Measurements from ENCODE around the gene RASGRF1.
"Not testable (repeated sequence)": the region's sequence is repeated elsewhere in the genome, so short reads cannot be mapped to it uniquely, and the experiment has no call there.

RASGRF1 gene

DNA sequence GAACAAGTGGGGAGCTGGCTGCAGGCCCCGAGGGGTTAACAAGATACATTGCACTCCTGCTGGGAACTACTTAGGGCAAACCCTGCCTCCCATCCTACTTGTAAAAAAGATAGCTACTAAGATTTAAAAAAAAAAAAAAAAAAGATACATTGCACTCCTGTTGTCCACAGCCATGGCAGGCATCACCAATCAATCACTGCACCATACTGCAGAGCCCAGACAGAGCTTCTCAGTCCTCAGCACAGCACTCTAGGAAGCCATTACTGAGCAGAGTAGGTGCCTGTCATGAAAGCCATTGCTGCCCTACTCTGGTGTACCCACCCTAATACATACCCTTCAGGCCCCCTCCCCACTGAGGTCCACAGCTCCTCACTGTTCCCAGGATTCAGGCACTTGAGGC is 64.8 kb downstream of the RASGRF1 start:
- Histone ChIP-seq H3K36me3 (ENCODE audit: insufficient read depth, low read length) (no peaks in the 10 kb centered on the region), H3K79me2 (ENCODE audit: control insufficient read depth, insufficient read depth, low read length, unreplicated experiment) (no peaks in the 10 kb centered on the region), H3K4me1 (ENCODE audit: control insufficient read depth, insufficient read depth, low read length, unreplicated experiment) (no peaks in the 10 kb centered on the region), H3K27me3 (ENCODE audit: insufficient read depth, low read length) (no peaks in the 10 kb centered on the region), H3K4me3 (ENCODE audit: low read depth, low read length) (no peak overlapping the region), H3K27ac (ENCODE audit: low read depth, low read length) (no peak overlapping the region), H2AFZ (ENCODE audit: low read length, unreplicated experiment) (no peak overlapping the region)

DNA sequence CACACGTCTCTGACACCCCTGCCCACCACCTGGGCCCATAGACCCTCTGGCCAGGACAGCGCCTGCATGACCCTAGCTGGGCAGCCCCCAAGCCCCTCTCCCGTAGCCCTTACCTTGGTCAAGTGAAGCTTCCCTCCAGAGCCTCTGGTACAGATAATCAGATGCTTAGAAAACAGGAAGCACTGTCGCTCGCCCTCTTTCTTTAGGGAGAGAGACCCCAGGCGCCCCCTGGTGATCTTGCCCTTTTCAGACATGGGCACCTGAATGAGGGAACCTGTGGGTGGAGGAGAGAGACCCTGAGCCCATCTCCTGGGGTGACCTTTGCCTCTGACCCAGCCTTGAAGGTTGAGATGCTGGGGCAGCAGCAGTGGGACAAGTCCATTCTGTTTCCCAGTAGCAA is 65.4 kb downstream of the RASGRF1 start:
- H3K36me3 ChIP-seq (ENCODE audit: insufficient read depth, low read length) = no peaks in the 10 kb centered on the region
- no peak overlapping the region for H3K27ac ChIP-seq (ENCODE audit: low read depth, low read length)
- no peaks in the 10 kb centered on the region for H3K27me3 ChIP-seq (ENCODE audit: insufficient read depth, low read length)
- H3K4me1 ChIP-seq (ENCODE audit: control insufficient read depth, insufficient read depth, low read length, unreplicated experiment) = no peaks in the 10 kb centered on the region
- no peak overlapping the region for H3K4me3 ChIP-seq (ENCODE audit: low read depth, low read length)
- no peak overlapping the region for H2AFZ ChIP-seq (ENCODE audit: low read length, unreplicated experiment)
- H3K79me2 ChIP-seq (ENCODE audit: control insufficient read depth, insufficient read depth, low read length, unreplicated experiment) = no peaks in the 10 kb centered on the region

DNA sequence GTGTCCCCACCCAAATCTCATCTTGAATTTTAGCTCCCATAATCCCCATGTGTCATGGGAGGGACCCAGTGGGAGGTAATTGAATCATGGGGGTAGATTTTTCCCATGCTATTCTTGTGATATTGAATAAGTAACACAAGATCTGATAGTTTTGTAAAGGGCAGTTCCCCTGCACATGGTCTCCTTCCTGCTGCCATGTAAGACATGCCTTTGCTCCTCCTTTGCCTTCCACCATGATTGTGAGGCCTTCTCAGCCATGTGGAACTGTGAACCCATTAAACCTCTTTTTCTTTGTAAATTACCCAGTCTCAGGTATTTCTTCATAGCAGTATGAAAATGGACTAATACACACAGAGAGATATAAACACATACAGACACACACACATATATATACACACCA is 66.1 kb downstream of the RASGRF1 start:
- H3K36me3 ChIP-seq (ENCODE audit: insufficient read depth, low read length); H3K4me1 ChIP-seq (ENCODE audit: control insufficient read depth, insufficient read depth, low read length, unreplicated experiment): not testable (repeated sequence)

DNA sequence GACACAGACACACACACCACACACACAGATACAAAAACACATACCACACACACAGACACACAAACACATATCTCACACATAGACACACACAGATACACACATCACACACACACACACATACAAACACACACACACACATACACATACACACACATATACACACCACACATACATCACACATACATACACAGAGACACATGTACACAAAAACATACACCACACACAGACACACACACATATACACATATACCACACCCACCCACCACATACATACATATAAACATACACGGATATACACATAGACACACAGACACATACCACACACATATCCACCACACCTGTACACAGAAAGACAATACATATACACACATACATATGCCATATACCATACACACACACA is 66.7 kb downstream of the RASGRF1 start:
- no peak overlapping the region for H3K27ac ChIP-seq (ENCODE audit: low read depth, low read length)
- no peaks in the 10 kb centered on the region for H3K79me2 ChIP-seq (ENCODE audit: control insufficient read depth, insufficient read depth, low read length, unreplicated experiment)
- H3K27me3 ChIP-seq (ENCODE audit: insufficient read depth, low read length) = no peaks in the 10 kb centered on the region
- H3K4me1 ChIP-seq (ENCODE audit: control insufficient read depth, insufficient read depth, low read length, unreplicated experiment) = no peaks in the 10 kb centered on the region
- H2AFZ ChIP-seq (ENCODE audit: low read length, unreplicated experiment) = no peak overlapping the region
- H3K36me3 ChIP-seq (ENCODE audit: insufficient read depth, low read length) = no peaks in the 10 kb centered on the region
- H3K4me3 ChIP-seq (ENCODE audit: low read depth, low read length) = no peak overlapping the region

More for the DNA sequence above, 66.1 kb downstream of the RASGRF1 start:
- H3K27me3 ChIP-seq (ENCODE audit: insufficient read depth, low read length); H3K4me3 ChIP-seq (ENCODE audit: low read depth, low read length); H2AFZ ChIP-seq (ENCODE audit: low read length, unreplicated experiment); H3K79me2 ChIP-seq (ENCODE audit: control insufficient read depth, insufficient read depth, low read length, unreplicated experiment); H3K27ac ChIP-seq (ENCODE audit: low read depth, low read length): not testable (repeated sequence)

DNA sequence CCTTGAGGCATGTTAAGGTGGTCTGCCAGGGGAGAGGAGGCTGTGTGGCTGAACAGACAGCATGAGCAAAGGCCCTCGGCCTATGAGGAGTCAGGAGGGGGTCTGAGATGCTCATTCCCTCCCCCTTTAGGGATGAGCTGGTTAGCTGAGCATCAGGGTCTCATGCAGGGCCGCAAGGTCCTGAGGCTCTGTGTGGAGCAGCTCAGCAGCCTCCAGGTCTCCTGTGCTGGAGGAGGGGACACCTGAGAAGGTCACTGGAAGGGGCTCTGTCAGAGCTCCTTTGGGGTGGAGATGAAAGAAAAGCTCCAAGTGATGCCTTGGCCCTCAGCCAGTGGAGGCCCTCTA is 67.1 kb downstream of the RASGRF1 start:
- no peaks in the 10 kb centered on the region for H3K36me3 ChIP-seq (ENCODE audit: insufficient read depth, low read length)
- no peak overlapping the region for H3K4me3 ChIP-seq (ENCODE audit: low read depth, low read length)
- no peaks in the 10 kb centered on the region for H3K27me3 ChIP-seq (ENCODE audit: insufficient read depth, low read length)
- H3K27ac ChIP-seq (ENCODE audit: low read depth, low read length) = no peak overlapping the region
- no peaks in the 10 kb centered on the region for H3K79me2 ChIP-seq (ENCODE audit: control insufficient read depth, insufficient read depth, low read length, unreplicated experiment)
- no peaks in the 10 kb centered on the region for H3K4me1 ChIP-seq (ENCODE audit: control insufficient read depth, insufficient read depth, low read length, unreplicated experiment)
- H2AFZ ChIP-seq (ENCODE audit: low read length, unreplicated experiment) = no peak overlapping the region

DNA sequence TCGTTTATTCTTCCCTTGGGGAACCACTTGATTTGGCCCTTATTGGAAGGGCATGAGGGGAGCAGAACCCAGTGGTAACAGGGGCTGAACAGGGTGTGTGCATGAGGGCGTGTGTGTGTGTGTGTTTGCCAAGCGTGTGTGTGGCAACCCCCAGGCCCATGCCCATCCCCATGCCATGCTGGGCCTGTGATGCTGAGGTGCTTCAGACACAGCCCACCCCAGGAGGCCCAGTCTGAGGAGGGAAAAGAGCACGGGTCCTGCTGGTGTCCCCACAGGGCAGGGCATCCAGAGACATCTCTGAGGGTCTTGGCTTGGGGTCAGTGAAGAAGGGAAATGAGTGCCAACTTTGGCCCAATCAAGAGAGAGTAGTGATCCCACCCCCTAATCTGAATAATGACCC is 71.6 kb downstream of the RASGRF1 start:
- no peaks in the 10 kb centered on the region for H3K4me1 ChIP-seq (ENCODE audit: control insufficient read depth, insufficient read depth, low read length, unreplicated experiment)
- no peak overlapping the region for H3K4me3 ChIP-seq (ENCODE audit: low read depth, low read length)
- H3K27me3 ChIP-seq (ENCODE audit: insufficient read depth, low read length) = no peaks in the 10 kb centered on the region
- no peak overlapping the region for H3K27ac ChIP-seq (ENCODE audit: low read depth, low read length)
- H2AFZ ChIP-seq (ENCODE audit: low read length, unreplicated experiment) = no peak overlapping the region
- no peaks in the 10 kb centered on the region for H3K36me3 ChIP-seq (ENCODE audit: insufficient read depth, low read length)
- no peaks in the 10 kb centered on the region for H3K79me2 ChIP-seq (ENCODE audit: control insufficient read depth, insufficient read depth, low read length, unreplicated experiment)

DNA sequence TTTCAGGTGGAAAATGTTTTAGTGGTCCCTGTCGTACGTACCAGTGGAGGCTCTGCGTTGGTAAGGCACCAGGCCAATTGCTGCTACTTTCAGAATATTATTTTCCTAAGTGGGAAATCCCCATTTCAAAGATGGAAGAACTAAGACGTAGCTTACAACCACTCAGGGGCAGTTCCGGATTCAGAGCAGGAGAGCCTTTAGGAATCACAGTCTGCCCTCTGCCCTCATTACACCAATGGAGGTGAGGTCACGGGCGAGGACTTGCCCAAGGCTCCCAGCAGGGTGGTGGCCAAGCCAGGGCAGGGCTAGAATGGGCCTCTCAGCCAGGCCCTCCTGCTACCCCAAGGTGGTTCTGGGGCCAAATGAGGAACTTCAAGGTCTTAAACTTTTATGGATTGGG is 72.6 kb downstream of the RASGRF1 start:
- no peaks in the 10 kb centered on the region for H3K79me2 ChIP-seq (ENCODE audit: control insufficient read depth, insufficient read depth, low read length, unreplicated experiment)
- no peak overlapping the region for H2AFZ ChIP-seq (ENCODE audit: low read length, unreplicated experiment)
- H3K36me3 ChIP-seq (ENCODE audit: insufficient read depth, low read length) = no peaks in the 10 kb centered on the region
- H3K27me3 ChIP-seq (ENCODE audit: insufficient read depth, low read length) = no peaks in the 10 kb centered on the region
- H3K4me1 ChIP-seq (ENCODE audit: control insufficient read depth, insufficient read depth, low read length, unreplicated experiment) = no peaks in the 10 kb centered on the region
- H3K4me3 ChIP-seq (ENCODE audit: low read depth, low read length) = no peak overlapping the region
- H3K27ac ChIP-seq (ENCODE audit: low read depth, low read length) = no peak overlapping the region

DNA sequence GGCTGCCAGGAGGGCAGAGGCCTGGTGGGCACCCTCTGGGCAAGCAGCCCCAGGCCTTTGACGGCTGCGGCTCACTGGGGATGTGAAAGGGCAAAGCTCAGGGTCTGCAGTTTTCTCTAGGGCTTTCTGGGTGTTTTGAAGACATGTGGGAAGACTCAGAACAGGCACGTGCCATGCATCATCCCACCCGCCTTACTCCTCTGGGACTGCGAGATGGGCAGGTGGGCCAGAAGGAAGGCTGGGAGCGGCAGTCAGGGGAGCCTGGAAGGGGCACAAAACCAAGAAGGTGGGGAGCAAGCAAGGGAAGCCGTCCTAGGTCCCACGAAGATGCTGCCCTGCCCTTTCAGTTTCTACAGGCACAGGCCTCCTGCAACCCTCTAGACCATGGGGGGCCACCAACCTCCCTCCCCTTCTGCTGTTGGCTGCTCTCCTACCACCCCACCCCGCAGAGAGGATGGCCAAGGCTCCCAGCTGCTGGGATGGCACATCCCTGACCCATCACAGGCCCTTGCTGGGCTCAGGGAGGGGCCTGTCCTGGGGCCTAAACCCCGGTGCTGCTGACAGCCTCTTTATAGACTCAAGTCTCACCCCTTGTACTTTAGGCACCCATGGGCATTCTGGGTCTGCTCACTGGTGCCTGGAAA is 73.9 kb downstream of the RASGRF1 start:
- H3K27me3 ChIP-seq (ENCODE audit: insufficient read depth, low read length) = no peaks in the 10 kb centered on the region

DNA sequence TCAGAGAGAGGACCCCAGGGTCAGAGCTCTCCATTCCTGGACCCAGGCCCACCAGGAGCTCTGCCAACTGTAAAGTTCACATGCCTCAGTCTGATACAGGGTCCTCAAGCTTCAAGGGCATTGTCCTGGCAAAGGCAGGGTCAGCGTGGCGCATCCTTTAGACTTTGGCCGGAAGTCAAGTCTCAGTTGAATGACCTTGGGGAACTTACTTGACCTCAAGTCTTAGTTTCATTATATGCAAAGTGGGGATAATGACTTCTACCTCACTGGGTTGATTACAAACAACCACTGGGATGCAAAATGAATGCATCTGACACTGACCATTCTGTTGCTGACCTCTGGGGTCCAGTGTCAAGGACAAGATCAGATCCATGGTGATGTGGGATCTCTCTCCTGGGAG is 75.2 kb downstream of the RASGRF1 start:
- H3K27ac ChIP-seq (ENCODE audit: low read depth, low read length) = no peak overlapping the region
- H3K27me3 ChIP-seq (ENCODE audit: insufficient read depth, low read length) = no peaks in the 10 kb centered on the region
- no peak overlapping the region for H2AFZ ChIP-seq (ENCODE audit: low read length, unreplicated experiment)

More for the DNA sequence above, 73.9 kb downstream of the RASGRF1 start:
- Histone ChIP-seq H3K4me3 (ENCODE audit: low read depth, low read length) (no peak overlapping the region), H3K79me2 (ENCODE audit: control insufficient read depth, insufficient read depth, low read length, unreplicated experiment) (no peaks in the 10 kb centered on the region), H3K27ac (ENCODE audit: low read depth, low read length) (no peak overlapping the region), H2AFZ (ENCODE audit: low read length, unreplicated experiment) (no peak overlapping the region), H3K36me3 (ENCODE audit: insufficient read depth, low read length) (no peaks in the 10 kb centered on the region), H3K4me1 (ENCODE audit: control insufficient read depth, insufficient read depth, low read length, unreplicated experiment) (no peaks in the 10 kb centered on the region)

DNA sequence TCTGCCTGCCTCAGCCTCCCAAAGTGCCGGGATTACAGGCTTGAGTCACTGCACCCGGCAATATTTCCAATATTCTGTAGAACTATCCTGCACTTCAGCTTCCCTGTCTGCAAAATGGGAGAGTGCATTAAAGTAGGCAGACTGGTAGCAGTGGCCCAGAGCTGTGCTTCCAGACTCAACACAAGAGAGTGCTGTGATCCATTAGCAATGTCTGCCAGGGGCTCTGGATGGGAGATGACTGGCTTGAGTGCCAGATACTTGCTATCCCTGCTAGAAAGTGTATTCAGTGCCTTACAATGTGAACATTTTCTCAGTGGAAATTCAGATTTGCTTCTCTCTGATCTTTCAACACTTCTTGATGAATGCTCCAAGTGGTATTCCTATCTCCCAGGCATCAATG is 80.3 kb downstream of the RASGRF1 start:
- Histone ChIP-seq H3K4me3 (ENCODE audit: low read depth, low read length) (no peak overlapping the region), H3K36me3 (ENCODE audit: insufficient read depth, low read length) (no peaks in the 10 kb centered on the region), H2AFZ (ENCODE audit: low read length, unreplicated experiment) (no peak overlapping the region), H3K79me2 (ENCODE audit: control insufficient read depth, insufficient read depth, low read length, unreplicated experiment) (no peaks in the 10 kb centered on the region), H3K4me1 (ENCODE audit: control insufficient read depth, insufficient read depth, low read length, unreplicated experiment) (no peaks in the 10 kb centered on the region), H3K27ac (ENCODE audit: low read depth, low read length) (no peak overlapping the region), H3K27me3 (ENCODE audit: insufficient read depth, low read length) (no peaks in the 10 kb centered on the region)

More for the DNA sequence above, 75.2 kb downstream of the RASGRF1 start:
- H3K36me3 ChIP-seq (ENCODE audit: insufficient read depth, low read length) = no peaks in the 10 kb centered on the region
- H3K4me1 ChIP-seq (ENCODE audit: control insufficient read depth, insufficient read depth, low read length, unreplicated experiment) = no peaks in the 10 kb centered on the region
- H3K79me2 ChIP-seq (ENCODE audit: control insufficient read depth, insufficient read depth, low read length, unreplicated experiment) = no peaks in the 10 kb centered on the region
- no peak overlapping the region for H3K4me3 ChIP-seq (ENCODE audit: low read depth, low read length)

DNA sequence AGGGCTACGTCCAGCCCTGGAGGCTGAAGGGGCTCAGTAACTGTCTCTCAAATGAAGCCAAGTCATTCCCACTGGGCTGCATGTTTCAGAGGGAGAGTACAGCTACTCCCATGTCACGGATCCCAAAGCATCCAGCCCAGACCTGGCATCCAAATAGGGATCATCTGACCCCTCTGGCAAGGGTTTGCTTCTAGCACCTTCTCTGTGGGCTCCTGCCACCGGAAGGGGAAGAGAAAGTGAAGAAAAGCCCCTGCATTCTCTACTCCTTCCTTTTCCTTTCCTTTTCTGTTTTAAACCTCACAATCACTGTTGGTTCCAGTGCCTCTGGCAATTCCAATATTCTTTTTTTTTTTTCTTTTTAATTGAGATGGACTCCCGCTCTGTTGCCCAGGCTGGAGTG is 81.2 kb downstream of the RASGRF1 start:
- no peaks in the 10 kb centered on the region for H3K79me2 ChIP-seq (ENCODE audit: control insufficient read depth, insufficient read depth, low read length, unreplicated experiment)
- H3K27me3 ChIP-seq (ENCODE audit: insufficient read depth, low read length) = no peaks in the 10 kb centered on the region
- H3K27ac ChIP-seq (ENCODE audit: low read depth, low read length) = no peak overlapping the region
- peaks cover 9% of the 10 kb centered on the region for H3K4me1 ChIP-seq (ENCODE audit: control insufficient read depth, insufficient read depth, low read length, unreplicated experiment)
- H2AFZ ChIP-seq (ENCODE audit: low read length, unreplicated experiment) = no peak overlapping the region
- H3K36me3 ChIP-seq (ENCODE audit: insufficient read depth, low read length) = no peaks in the 10 kb centered on the region
- H3K4me3 ChIP-seq (ENCODE audit: low read depth, low read length) = no peak overlapping the region

Measured in ACC112 (cell line).